ENCODE data around the gene CD14.

Gene CD14

DNA sequence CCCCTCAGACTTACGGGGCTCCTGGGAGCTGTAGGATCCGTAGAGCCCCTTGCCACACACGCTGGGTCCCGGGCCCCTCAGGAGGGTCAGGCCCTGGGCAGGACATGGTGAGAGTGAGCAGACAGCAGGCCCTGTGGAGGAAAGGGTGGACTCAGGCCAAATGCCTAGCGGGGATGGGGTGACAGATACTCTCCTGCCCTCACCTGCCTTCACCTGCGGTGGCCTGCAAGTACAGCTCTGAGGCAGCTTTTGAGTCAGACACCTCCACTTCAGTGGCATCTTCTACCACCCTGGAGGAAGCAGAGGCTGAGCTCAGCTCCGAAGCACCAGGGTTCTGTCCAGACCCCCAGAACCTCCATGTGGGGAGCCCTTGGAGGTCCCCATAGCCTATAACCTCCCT, 42.1 kb downstream of the CD14 start:
- POLR2A ChIA-PET = no interaction called here
- DNase-seq (ENCODE audit: extremely low spot score) = no peak
- TF ChIP-seq, protein P1, sequence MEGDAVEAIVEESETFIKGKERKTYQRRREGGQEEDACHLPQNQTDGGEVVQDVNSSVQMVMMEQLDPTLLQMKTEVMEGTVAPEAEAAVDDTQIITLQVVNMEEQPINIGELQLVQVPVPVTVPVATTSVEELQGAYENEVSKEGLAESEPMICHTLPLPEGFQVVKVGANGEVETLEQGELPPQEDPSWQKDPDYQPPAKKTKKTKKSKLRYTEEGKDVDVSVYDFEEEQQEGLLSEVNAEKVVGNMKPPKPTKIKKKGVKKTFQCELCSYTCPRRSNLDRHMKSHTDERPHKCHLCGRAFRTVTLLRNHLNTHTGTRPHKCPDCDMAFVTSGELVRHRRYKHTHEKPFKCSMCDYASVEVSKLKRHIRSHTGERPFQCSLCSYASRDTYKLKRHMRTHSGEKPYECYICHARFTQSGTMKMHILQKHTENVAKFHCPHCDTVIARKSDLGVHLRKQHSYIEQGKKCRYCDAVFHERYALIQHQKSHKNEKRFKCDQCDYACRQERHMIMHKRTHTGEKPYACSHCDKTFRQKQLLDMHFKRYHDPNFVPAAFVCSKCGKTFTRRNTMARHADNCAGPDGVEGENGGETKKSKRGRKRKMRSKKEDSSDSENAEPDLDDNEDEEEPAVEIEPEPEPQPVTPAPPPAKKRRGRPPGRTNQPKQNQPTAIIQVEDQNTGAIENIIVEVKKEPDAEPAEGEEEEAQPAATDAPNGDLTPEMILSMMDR (IDR thresholded peaks at IDR 0.05; ENCODE audit: control extremely low read depth, extremely low read depth, low read depth, missing control alignments) = no peak
- CTCF ChIA-PET = no interaction called here

DNA sequence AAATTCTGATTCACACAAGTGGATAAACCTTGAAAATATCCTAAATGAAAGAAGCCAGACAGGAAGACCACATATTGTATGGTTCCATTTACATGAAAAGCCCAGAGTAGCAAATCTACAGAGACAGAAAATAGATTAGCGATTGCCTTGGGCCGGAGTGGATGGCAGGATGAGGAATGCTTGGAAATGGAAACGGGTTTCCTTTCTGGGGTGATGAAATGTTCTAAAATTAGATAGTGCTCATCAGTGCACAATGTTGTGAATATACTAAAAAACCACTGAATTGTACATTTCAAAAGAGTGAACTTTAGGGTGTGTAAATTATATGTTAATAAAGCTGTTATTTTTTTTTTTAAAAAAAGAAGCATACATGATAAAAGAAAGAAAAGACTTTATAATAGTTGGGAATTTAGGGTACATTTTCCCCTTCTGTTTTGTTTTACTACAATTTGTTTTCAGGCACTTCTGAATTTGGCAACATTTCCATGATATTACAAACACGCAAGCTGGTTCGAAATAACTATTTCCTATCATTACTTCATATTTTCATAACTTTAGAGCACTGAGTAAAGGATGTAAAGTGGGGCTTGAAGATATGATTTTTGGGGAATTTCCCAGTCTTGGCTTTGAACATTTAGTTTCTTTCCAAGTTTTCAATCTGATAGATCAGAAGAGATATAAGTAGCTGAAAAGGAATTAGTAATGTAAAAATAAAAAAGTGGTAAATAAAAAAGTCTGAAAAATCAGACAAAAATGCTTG, 44.5 kb downstream of the CD14 start:
- DNase-seq (ENCODE audit: extremely low spot score) = no peak
- POLR2A ChIA-PET = no interaction called here
- CTCF ChIA-PET = interaction anchor here (1.0 kb wide), 1 partner anchor 8 kb away, joined by 3 read pairs; no protein-coding TSS in a partner anchor
- TF ChIP-seq, protein P1 (IDR thresholded peaks at IDR 0.05; ENCODE audit: control extremely low read depth, extremely low read depth, low read depth, missing control alignments) = no peak

DNA sequence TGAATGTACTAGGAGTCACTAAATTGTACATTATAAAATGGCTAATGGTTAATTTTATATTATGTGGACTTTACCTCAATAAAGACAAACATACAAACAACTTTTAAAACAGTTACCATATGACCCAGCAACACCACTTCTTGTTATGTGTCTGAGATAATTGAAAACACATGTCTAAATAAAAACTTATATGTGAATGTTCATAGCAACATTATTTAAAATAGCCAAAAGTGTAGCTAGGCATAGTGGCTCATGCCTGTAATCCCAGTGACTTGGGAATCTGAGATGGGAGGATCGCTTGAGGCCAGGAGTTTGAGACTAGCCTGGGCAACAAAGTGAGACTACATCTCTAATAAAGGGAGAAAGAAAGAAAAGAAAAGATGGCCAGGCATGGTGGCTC, 45.5 kb downstream of the CD14 start:
- CTCF ChIA-PET = no interaction called here
- TF ChIP-seq, protein P1 (IDR thresholded peaks at IDR 0.05; ENCODE audit: control extremely low read depth, extremely low read depth, low read depth, missing control alignments) = no peak
- POLR2A ChIA-PET = no interaction called here

More for the DNA sequence above, 45.5 kb downstream of the CD14 start:
- DNase-seq (ENCODE audit: extremely low spot score) = no peak
